Hepatocyte (in vitro differentiated cells): ENCODE data around the gene INO80.

Source experiments
- CTCF ChIP-seq: fragments of 200-600 bp; sonication (generic); IDR thresholded peaks from 2 replicates; pipeline ENCODE4 v1.5.1; 2016; ENCODE audit warnings: antibody characterized with exemption, mild to moderate bottlenecking; ENCODE audit not compliant: poor library complexity
- EZH2 ChIP-seq: fragments of 200-600 bp; sonication (generic); IDR thresholded peaks from 2 replicates; pipeline ENCODE4 v1.6.1; 2016; ENCODE audit warnings: antibody characterized with exemption, mild to moderate bottlenecking, borderline replicate concordance
- EZH2phosphoT487 ChIP-seq: fragments of 200-600 bp; sonication (generic); IDR thresholded peaks from one replicate; pipeline ENCODE4 v1.6.1; 2018; ENCODE audit warnings: antibody characterized with exemption, mild to moderate bottlenecking, low read depth, moderate library complexity; ENCODE audit not compliant: unreplicated experiment, severe bottlenecking

GRCh38 chr15:40969363-40969762, 146.7 kb downstream of the INO80 start:
- TF ChIP-seq EZH2phosphoT487: no peak
- no peak for TF ChIP-seq CTCF
- TF ChIP-seq EZH2: no peak
